ENCODE data around the gene JTB. TPM values are rescaled to one million over a fixed set of nuclear protein-coding genes. Genes with fewer than 3 reads are reported as not detected.

The JTB gene
- total RNA-seq, 2 donors from 2014 or later: 130 to 133 TPM

DNA sequence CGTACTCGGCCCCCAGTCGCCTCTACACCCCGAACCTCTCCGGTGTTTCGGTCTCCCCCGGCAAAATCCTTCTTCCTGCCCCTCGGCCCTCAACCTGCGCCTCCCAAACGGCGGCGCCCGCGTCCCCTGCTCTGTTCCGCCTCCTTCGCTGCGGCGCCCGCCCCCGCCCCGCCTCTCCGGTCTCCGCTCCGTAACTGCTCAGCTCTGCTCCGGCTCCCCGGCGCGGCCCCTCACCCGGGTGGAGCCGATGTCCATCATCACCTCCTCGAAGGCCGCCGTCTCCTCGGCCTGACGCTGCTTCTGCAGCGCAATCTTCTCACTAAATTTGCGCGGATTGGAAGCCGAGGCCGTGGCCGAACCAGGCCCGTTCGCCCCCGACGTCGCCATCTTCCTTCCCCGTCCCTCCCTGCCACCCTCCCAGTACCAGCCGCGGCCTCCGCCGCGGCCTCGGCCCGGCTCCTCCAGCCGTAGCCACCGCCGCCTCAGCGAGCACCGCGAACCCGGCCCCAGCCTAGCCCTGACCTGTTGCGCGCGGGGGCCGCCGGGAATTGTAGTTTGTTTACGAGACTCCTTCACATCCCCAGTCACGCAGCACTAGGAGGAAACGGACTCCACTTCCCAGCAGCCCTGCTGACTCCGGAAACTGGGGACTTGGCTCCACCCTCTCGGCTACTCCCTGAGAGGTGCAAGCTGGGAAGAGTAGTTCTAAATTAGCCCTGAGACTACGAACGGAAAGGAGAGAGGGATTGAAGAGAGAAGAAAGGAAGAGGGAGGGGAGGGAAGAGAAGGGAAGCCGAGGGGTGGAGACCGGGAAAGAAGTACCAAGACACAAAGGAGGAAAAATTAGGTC, 19.1 kb downstream of the JTB start, which contains the start of gene CRTC2:
TSS of gene CRTC2 (minus strand) at position 502 of the 850 bp plus-strand sequence. CDS start at position 387, 115 bp downstream.
- peak within 1 kb of the TSS; percentile 97 to 98 for H3K4me3 Mint-ChIP-seq
- no peaks in the 10 kb centered on the region for H3K9me3 Mint-ChIP-seq
- peak within 1 kb of the TSS; percentile 93 for H3K27ac Mint-ChIP-seq
- no peaks in the 10 kb centered on the region for H3K27me3 Mint-ChIP-seq (ENCODE audit: low read depth)
- H3K4me1 Mint-ChIP-seq (ENCODE audit: low read depth): peaks cover 62% of the 10 kb centered on the region
- peak; percentile 97 to 99 for DNase-seq
- ATAC-seq (replicated peaks in 1 of 2): peak; percentile 88 to 92
- peaks cover 9 to 10% of the 10 kb centered on the region in 2 donors for H3K36me3 Mint-ChIP-seq (ENCODE audit: insufficient read depth in 2 of 2)

- Mint-ChIP-seq H3K9me3 (no peaks in the 10 kb centered on the region), H3K27me3 (ENCODE audit: low read depth) (no peaks in the 10 kb centered on the region), H3K4me1 (ENCODE audit: low read depth) (peaks cover 61% of the 10 kb centered on the region), H3K27ac (peak overlapping the region; percentile 93), H3K4me3 (peak overlapping the region; percentile 97 to 98), H3K36me3 (ENCODE audit: insufficient read depth in 2 of 2) (peaks cover 9 to 10% of the 10 kb centered on the region in 2 donors)
- DNase-seq (peak; percentile 50), ATAC-seq (replicated peaks in 1 of 2) (peak; percentile 20 to 32)
Observed at GRCh38 chr1:153957744-153958110, 19.7 kb downstream of the JTB start.

DNA sequence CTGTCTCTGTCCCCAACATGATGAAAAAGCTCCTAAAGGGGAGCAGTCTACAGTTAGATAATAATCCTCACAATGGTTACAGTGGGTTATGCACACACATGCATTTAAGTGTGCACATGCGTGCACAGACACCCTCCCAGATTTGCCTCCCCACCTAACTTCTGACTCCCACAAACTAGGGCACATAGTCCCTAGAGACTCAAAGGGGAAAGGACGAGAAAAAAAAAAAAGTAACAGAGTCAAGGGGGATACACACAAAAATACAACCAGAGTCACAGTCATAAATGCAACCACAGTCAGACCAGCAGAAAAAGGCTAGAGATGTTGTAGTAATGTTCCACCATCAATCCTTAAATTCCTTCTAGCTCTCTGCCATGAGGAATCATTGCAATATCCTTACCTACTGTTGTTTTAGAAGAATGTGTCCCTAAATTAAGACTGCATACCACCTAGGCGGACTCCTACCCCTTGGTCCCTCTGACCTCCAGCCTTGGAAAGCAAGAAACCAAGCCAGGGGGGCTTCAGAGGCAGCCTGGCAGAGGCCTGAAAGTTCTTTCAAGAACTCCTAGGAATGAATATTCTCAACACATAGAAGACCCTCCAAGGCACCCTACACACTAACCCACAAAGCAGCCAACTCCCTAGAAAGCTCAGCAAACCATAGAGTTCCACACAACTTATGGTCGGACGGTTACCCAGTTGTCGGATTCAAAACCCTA, 20.3 kb downstream of the JTB start:
- Mint-ChIP-seq H3K27me3 (ENCODE audit: low read depth) (no peaks in the 10 kb centered on the region), H3K4me3 (peak overlapping the region; percentile 97 to 98), H3K36me3 (ENCODE audit: insufficient read depth in 2 of 2) (peaks cover 9 to 14% of the 10 kb centered on the region in 2 donors), H3K27ac (peak overlapping the region; percentile 93), H3K9me3 (no peaks in the 10 kb centered on the region), H3K4me1 (ENCODE audit: low read depth) (peaks cover 56% of the 10 kb centered on the region)
- ATAC-seq (replicated peaks in 1 of 2): no peak
- no peak for DNase-seq

DNA sequence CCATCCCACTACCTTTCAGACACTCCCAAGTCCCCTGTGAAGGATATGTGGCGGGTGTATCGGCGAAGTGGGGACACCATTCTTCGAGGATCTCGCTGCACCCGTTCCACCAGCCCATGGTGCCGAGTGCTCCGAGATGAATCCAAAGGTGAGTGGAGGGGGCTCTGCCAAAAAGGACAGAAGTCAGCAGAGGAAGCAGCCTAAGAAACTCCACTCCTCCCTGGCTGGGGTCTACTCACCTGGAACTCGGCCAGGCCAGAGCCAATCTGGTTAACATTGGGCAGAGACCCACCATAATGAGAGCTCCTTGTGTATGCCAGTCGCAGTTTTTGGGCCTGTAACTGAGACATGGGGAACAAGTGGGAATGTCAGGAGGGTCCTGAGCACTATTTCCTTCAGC, 22.6 kb downstream of the JTB start:
- no peaks in the 10 kb centered on the region for H3K9me3 Mint-ChIP-seq
- H3K27ac Mint-ChIP-seq: no peak overlapping the region
- no peaks in the 10 kb centered on the region for H3K27me3 Mint-ChIP-seq (ENCODE audit: low read depth)
- H3K36me3 Mint-ChIP-seq (ENCODE audit: insufficient read depth in 2 of 2): peaks cover 18 to 19% of the 10 kb centered on the region in 2 donors
- peak overlapping the region in 1 of 2 donors; percentile 21 for H3K4me3 Mint-ChIP-seq
- ATAC-seq (replicated peaks in 1 of 2) (no peak), DNase-seq (no peak)
- H3K4me1 Mint-ChIP-seq (ENCODE audit: low read depth): peaks cover 47% of the 10 kb centered on the region

- Mint-ChIP-seq H3K27ac (peak overlapping the region; percentile 13), H3K4me1 (ENCODE audit: low read depth) (peaks cover 38% of the 10 kb centered on the region), H3K27me3 (ENCODE audit: low read depth) (no peaks in the 10 kb centered on the region), H3K36me3 (ENCODE audit: insufficient read depth in 2 of 2) (peaks cover 18 to 19% of the 10 kb centered on the region in 2 donors), H3K4me3 (peak overlapping the region; percentile 39 to 58), H3K9me3 (no peaks in the 10 kb centered on the region)
- DNase-seq (no peak), ATAC-seq (replicated peaks in 1 of 2) (no peak)
Observed at GRCh38 chr1:153953859-153954365, 23.6 kb downstream of the JTB start.

DNA sequence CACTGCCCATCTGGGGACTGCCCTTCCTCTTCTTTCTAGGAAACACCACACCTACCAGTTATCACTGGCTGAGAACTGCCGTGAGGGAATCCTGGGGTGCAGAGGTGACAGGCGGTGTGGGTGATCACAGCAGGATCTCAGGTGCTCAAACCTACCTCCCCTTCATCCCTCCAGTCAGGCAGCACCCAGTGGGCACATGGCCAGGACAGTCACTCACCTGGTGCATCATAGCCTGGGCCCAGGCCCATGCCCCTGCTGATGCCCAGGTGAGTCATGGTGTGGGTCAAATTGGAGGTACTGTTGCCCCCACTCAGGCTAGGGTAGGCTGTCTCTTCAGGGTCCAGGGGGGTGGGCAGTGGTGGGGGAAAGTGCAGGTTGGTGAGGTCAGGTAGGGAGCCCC, 25.7 kb downstream of the JTB start:
- ATAC-seq (replicated peaks in 1 of 2) (no peak), DNase-seq (no peak)
- Mint-ChIP-seq H3K4me1 (ENCODE audit: low read depth) (peaks cover 33% of the 10 kb centered on the region), H3K36me3 (ENCODE audit: insufficient read depth in 2 of 2) (peaks cover 14 to 17% of the 10 kb centered on the region in 2 donors), H3K27me3 (ENCODE audit: low read depth) (no peaks in the 10 kb centered on the region), H3K9me3 (no peaks in the 10 kb centered on the region), H3K4me3 (no peak overlapping the region), H3K27ac (peak overlapping the region; percentile 83)

DNA sequence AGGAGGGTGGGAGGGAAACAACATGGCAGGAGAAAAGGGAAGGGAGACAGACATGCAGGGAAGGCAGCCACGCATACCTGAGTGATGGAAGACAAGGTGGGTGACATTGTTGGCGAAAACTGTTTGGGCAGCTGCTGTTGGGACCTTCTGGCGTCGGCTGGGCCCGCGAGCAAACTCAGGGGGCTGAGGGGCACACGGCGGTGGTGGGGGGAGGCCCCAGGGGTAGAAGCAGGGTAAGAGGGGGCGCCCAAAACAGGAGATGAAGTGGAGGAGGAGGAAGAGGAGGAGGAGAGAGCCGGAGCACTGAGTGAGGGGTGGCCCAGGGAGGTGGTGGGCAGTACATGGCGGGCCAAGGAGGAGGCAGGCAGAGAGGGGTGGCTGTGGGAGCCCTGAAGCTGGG, 26.3 kb downstream of the JTB start:
- Mint-ChIP-seq H3K4me1 (ENCODE audit: low read depth) (peaks cover 30% of the 10 kb centered on the region), H3K9me3 (no peaks in the 10 kb centered on the region), H3K27ac (no peak overlapping the region), H3K36me3 (ENCODE audit: insufficient read depth in 2 of 2) (peaks cover 14 to 18% of the 10 kb centered on the region in 2 donors), H3K4me3 (no peak overlapping the region), H3K27me3 (ENCODE audit: low read depth) (no peaks in the 10 kb centered on the region)
- no peak for DNase-seq
- no peak for ATAC-seq (replicated peaks in 1 of 2)

GRCh38 chr1:153946622-153947241, 30.7 kb downstream of the JTB start, which contains the start of gene DENND4B:
TSS of gene DENND4B (minus strand) at chr1:153946718. CDS start at chr1:153944374, 2,344 bp downstream.
- H3K4me3 Mint-ChIP-seq: peak within 1 kb of the TSS; percentile 88 to 90
- no peaks in the 10 kb centered on the region for H3K9me3 Mint-ChIP-seq
- H3K36me3 Mint-ChIP-seq (ENCODE audit: insufficient read depth in 2 of 2): peaks cover 16 to 17% of the 10 kb centered on the region in 2 donors
- H3K27ac Mint-ChIP-seq: peak within 1 kb of the TSS; percentile 90
- H3K27me3 Mint-ChIP-seq (ENCODE audit: low read depth): no peaks in the 10 kb centered on the region
- H3K4me1 Mint-ChIP-seq (ENCODE audit: low read depth): peaks cover 34% of the 10 kb centered on the region
- ATAC-seq (replicated peaks in 1 of 2) (peak; percentile 80 to 81), DNase-seq (peak; percentile 83 to 87)

GRCh38 chr1:153945795-153946621, 31.5 kb downstream of the JTB start:
- H3K9me3 Mint-ChIP-seq: no peaks in the 10 kb centered on the region
- ATAC-seq (replicated peaks in 1 of 2) (peak; percentile 61 to 64), DNase-seq (peak; percentile 74 to 76)
- no peaks in the 10 kb centered on the region for H3K27me3 Mint-ChIP-seq (ENCODE audit: low read depth)
- H3K4me1 Mint-ChIP-seq (ENCODE audit: low read depth): peaks cover 32% of the 10 kb centered on the region
- peak overlapping the region; percentile 90 for H3K27ac Mint-ChIP-seq
- peak overlapping the region; percentile 88 to 90 for H3K4me3 Mint-ChIP-seq
- peaks cover 16 to 19% of the 10 kb centered on the region in 2 donors for H3K36me3 Mint-ChIP-seq (ENCODE audit: insufficient read depth in 2 of 2)

DNA sequence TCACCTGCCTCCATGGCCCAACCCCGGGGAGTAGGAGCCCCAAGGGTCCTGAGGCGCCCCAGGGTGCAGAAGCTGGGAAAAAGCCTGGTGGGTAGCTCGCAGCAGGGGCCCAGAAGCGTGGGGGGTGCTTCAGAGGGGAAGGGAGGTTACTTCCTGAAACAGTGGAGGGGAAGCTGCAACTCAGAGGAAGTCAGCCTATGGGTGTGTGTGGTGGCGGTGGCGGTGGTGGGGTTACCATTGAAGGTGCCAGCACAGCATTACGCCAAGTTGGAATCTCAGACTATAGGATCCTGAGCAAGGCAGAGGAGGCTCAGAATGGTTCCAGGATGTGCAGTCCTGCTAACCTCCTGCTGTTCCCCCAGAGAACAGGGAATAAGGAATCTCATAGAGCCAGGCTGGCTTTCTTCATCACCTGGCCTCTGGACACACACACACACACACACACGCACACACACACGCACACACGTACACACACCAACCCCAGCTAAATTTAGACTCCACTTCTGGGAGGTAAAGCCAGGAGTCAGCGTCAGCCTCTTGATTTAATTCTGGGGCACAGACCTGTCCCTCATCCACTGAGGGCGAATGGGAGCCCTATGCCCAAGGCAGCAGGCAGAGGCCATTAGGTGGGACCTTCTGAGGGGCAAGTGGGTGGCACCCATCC, 32.2 kb downstream of the JTB start:
- Mint-ChIP-seq H3K4me1 (ENCODE audit: low read depth) (peaks cover 32% of the 10 kb centered on the region), H3K27ac (peak overlapping the region; percentile 90), H3K4me3 (peak overlapping the region; percentile 88 to 90), H3K9me3 (no peaks in the 10 kb centered on the region), H3K27me3 (ENCODE audit: low read depth) (no peaks in the 10 kb centered on the region), H3K36me3 (ENCODE audit: insufficient read depth in 2 of 2) (peaks cover 14 to 15% of the 10 kb centered on the region in 2 donors)
- ATAC-seq (replicated peaks in 1 of 2): peak; percentile 63 to 69
- DNase-seq: peak; percentile 80 to 82

DNA sequence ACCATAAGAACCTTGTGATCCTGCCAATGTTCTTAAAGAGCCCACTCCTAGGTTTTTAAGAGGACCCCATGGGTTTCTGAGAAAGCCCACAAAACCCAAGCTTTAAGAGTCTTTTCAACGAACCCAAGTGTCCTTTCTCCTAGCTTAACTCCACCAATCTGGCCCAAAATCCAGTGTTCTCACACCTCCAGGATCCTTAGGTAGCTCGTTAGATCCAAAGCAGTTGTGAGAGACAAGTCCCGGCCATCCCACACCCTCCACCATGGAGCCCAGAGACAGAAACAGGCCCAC, 32.7 kb downstream of the JTB start:
- Mint-ChIP-seq H3K4me3 (peak overlapping the region; percentile 88 to 90), H3K27me3 (ENCODE audit: low read depth) (no peaks in the 10 kb centered on the region), H3K9me3 (no peaks in the 10 kb centered on the region), H3K4me1 (ENCODE audit: low read depth) (peaks cover 32% of the 10 kb centered on the region), H3K27ac (peak overlapping the region; percentile 90), H3K36me3 (ENCODE audit: insufficient read depth in 2 of 2) (peaks cover 10 to 13% of the 10 kb centered on the region in 2 donors)
- ATAC-seq (replicated peaks in 1 of 2) (no peak), DNase-seq (no peak)

Data from activated T-cell treated with anti-CD3 and anti-CD28 coated beads, Interleukin-2, amount 50 U/mL, for 72 hours (primary cell).